PFSK-1 (cell line): ENCODE data around the gene ETFB.

ENCODE experiments used
- FOXP2 ChIP-seq: optimal IDR thresholded peaks from 2 replicates; pipeline ENCODE3; 2011; ENCODE audit warnings: borderline replicate concordance, control low read depth, inconsistent platforms; ENCODE audit not compliant: insufficient read depth; ENCODE audit errors: extremely low read length, extremely low read depth
- POLR2AphosphoS5 ChIP-seq: IDR thresholded peaks from 2 replicates; pipeline ENCODE4 v1.6.1; 2012; ENCODE audit warnings: low read depth, mild to moderate bottlenecking, control low read depth, low read length, moderate library complexity
- SIN3A ChIP-seq: IDR thresholded peaks from 2 replicates; pipeline ENCODE4 v1.6.1; 2012; ENCODE audit warnings: mild to moderate bottlenecking, low read length, moderate library complexity, borderline replicate concordance; ENCODE audit not compliant: insufficient read depth
- TAF1 ChIP-seq: IDR thresholded peaks from 2 replicates; pipeline ENCODE4 v1.6.1; 2012; ENCODE audit warnings: low read length, control low read depth, borderline replicate concordance; ENCODE audit not compliant: insufficient read depth
- TF ChIP-seq, protein P1 (sequence below), 2 experiments: IDR thresholded peaks; 2 replicates each; pipeline versions ENCODE4 v1.6.1 to v1.8.0; 2011 to 2012; ENCODE audit warnings: low read depth in 2 of 2, low read length in 2 of 2, control low read depth in 1 of 2, inconsistent platforms in 1 of 2, mild to moderate bottlenecking in 1 of 2, moderate library complexity in 1 of 2; ENCODE audit not compliant: insufficient read depth in 1 of 2

The ETFB gene

DNA sequence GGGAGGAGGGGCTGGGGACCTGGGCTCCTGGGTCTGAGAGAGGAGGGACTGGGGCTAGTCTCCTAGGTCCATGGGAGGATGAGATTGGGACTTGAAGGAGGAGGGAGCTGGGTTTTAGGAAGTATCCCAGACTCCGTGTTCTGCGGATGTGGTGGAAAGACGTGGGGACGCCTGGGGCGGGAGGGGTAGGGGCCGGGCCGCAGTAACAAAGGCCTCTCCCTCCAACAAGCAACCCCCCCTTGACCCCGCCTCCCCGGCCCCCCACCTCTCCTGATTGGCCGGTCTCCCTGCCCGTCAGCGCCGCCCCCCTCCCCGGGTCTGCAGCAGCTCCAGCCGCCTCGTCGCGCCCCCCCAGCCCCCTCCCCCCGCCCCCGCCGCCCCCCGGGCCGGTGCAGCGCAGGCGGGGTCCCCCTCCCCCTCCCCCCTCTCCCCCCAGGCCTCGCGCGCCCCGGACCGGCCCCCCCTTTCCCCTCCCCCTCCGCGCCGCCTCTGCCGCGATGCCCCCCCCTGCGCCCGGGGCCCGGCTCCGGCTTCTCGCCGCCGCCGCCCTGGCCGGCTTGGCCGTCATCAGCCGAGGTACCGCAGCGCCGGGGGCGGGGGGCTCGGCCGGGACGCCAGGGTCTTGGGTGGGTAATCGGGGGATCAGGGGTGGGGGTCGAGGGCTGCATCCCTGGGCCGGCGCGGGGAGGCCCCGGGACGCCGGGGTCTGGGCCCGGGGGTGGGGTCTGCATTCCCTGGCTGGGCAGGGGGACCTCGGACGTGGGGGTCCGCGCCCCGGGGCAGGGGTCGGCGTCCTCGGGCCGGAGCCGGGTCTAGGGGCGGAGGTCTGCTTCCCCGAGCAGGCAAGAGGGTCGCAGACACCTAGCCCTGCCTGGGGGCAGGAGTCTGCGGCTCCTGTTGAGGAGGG lies 54.6 kb downstream of the ETFB start, which contains the start of gene IGLON5:
TSS of gene IGLON5 (plus strand) at position 294 of the 907 bp plus-strand sequence. CDS start at position 498, 204 bp downstream.
- TF ChIP-seq SIN3A: no peak
- TF ChIP-seq POLR2AphosphoS5: no peak
- TF ChIP-seq FOXP2: no peak
- TF ChIP-seq, protein P1, sequence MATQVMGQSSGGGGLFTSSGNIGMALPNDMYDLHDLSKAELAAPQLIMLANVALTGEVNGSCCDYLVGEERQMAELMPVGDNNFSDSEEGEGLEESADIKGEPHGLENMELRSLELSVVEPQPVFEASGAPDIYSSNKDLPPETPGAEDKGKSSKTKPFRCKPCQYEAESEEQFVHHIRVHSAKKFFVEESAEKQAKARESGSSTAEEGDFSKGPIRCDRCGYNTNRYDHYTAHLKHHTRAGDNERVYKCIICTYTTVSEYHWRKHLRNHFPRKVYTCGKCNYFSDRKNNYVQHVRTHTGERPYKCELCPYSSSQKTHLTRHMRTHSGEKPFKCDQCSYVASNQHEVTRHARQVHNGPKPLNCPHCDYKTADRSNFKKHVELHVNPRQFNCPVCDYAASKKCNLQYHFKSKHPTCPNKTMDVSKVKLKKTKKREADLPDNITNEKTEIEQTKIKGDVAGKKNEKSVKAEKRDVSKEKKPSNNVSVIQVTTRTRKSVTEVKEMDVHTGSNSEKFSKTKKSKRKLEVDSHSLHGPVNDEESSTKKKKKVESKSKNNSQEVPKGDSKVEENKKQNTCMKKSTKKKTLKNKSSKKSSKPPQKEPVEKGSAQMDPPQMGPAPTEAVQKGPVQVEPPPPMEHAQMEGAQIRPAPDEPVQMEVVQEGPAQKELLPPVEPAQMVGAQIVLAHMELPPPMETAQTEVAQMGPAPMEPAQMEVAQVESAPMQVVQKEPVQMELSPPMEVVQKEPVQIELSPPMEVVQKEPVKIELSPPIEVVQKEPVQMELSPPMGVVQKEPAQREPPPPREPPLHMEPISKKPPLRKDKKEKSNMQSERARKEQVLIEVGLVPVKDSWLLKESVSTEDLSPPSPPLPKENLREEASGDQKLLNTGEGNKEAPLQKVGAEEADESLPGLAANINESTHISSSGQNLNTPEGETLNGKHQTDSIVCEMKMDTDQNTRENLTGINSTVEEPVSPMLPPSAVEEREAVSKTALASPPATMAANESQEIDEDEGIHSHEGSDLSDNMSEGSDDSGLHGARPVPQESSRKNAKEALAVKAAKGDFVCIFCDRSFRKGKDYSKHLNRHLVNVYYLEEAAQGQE (IDR thresholded peaks at IDR 0.05; ENCODE audit: insufficient read depth in 1 of 2, low read depth in 2 of 2, low read length in 2 of 2): no peak
- TF ChIP-seq TAF1: no peak

DNA sequence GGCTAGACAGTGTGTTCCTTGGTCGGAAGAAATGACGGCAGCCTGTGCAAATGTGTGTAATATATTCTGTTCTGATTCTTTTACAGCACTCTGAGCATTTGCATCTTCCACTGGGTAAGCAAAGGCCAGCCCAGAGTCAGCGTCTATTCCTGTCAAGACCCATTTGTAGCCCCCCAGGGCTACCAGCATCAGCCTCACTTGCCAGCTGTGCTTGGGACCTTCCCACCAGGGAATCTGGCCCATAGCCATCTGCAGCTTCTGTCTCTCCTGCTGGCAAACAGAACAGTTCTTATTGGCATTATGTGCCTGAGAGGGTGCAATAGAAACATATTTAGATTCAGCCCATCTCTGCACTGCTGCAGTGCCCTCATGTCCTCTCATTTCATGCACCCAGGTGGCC lies 60.7 kb downstream of the ETFB start:
- TF ChIP-seq TAF1 (no peak), SIN3A (no peak)
- TF ChIP-seq, protein P1 (IDR thresholded peaks at IDR 0.05; ENCODE audit: insufficient read depth in 1 of 2, low read depth in 2 of 2, low read length in 2 of 2): no peak

DNA sequence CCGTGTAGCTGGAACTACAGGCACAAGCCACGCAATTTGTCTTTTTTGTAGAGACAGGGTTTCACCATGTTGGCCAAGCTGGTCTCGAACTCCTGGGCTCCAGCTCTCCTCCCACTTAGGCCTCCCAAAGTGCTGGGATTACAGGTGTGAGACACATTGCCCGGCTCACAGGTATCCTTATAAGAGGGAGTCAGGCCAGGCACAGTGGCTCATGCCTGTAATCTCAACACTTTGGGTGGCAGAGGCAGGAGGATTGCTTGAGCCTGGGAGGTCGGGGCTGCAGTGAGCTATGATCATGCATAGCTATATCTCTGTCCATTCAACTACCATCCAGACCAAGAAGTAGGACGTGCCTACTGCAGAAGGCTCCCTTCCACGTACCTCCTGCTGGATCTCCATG lies 64.9 kb downstream of the ETFB start:
- TF ChIP-seq, protein P1 (IDR thresholded peaks at IDR 0.05; ENCODE audit: insufficient read depth in 1 of 2, low read depth in 2 of 2, low read length in 2 of 2): no peak
- TF ChIP-seq FOXP2: no peak
- no peak for TF ChIP-seq POLR2AphosphoS5
- no peak for TF ChIP-seq TAF1
- TF ChIP-seq SIN3A: no peak

DNA sequence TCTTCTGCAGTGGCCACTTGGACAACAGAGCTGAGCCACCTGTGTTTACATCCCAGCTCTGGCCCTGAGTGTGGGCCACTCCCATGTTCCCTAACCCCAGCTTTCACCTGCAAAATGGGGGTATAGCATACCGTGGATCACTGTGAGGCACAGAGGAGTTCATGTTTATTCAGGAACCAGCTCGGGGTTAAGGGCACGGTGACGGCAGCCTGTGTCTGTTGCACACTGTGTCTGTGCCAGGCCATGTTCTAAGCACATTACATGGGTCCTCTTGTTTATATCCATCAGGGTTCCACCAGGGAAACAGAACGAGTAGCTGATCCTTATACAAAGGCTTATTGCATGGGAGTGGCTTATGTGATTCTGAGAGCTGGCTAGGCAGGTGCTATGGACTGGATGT lies 68.8 kb downstream of the ETFB start:
- TF ChIP-seq POLR2AphosphoS5: no peak

DNA sequence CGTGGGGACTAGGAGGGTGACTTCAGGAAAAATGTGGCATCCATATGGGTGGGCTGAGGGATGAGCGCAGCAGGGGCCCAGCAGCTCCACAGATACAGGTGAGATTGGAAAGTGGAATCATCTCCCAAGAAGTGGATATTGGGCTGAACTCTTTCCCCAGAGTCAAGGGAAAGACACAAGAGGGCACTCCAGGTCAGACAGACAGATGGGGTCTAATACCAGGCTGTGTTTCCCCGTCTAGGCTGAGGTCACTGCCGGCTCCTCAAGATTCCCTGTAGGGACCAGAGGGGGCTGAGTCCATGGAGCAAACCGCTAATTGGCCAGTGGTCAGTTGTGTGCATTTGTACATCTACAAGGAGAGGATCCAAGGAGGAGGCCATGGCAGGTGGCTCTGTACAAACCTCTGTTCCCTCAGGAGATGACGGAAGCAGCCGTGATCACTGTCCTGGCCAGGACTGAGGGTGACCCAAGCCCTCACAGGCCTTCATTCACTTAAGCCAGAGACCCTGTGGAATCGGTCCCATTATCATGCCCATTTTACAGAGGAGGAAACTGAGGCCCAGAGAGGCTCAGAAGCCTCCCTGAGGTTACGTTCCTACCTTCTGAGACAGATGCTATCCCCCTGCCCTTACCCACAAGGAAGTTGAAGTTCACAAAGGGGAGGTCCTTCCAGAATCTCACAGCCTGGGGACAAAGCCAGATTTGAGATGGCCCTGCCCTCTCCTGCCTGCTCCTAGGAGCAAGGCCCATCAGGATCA lies 69.7 kb downstream of the ETFB start:
- TF ChIP-seq FOXP2: no peak
- TF ChIP-seq TAF1: no peak
- TF ChIP-seq, protein P1 (IDR thresholded peaks at IDR 0.05; ENCODE audit: insufficient read depth in 1 of 2, low read depth in 2 of 2, low read length in 2 of 2): no peak
- no peak for TF ChIP-seq SIN3A
- no peak for TF ChIP-seq POLR2AphosphoS5
